ENCODE data around the gene CDKN2B-AS1. TPM values are rescaled to one million over a fixed set of nuclear protein-coding genes. Genes with fewer than 3 reads are reported as not detected.

The CDKN2B-AS1 gene
- total and polyA plus RNA-seq, 2 donors from 2014 or later: 0.82 TPM; not detected in 1

DNA sequence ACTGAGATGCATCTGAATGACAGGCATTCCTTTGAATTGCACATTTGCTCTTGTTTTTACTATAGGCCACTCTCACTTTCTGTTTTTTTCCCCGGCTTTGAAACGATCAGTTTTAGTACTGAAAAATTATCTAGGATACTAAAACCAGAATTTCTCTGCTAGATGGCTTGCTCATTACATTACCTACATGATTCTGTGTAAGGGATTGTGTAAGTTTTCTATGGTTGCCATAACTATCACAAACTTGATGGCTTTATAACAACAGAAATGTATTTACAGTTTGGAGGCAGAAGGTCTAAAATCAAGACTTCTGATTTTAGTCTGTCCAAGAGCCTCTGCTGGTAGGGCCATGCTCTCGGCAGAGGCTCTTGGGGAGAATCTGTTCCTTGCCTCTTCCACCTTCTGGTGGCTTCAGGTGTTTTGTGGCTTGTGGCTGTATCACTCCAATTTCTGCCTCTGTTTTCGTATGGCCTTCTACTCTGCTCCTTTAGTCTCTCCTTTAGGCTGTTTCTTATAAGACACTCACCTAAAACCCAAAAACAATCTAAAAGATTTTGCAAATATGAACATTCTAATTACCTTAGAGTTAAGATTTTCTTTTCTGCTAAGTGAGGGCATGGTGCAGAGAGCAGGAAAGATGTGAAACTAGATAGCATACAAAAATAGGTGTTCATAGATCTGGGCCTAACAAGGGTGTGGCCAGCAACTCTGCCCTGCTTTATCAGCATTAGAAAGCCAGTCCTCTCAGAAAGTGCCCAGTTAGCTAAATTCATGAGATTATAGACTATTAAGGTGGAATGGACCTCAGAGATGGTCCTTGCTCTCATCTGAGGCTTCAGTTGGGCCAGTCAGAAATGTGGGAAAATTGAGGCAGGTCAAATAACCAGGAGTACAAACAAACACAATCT, 107.8 kb downstream of the CDKN2B-AS1 start:
- intact Hi-C loops (cut with DNase I): no loop called here
- no peak for TF ChIP-seq CTCF (IDR thresholded peaks at IDR 0.05; ENCODE audit: borderline replicate concordance, extremely low read depth, insufficient read depth)
- H3K36me3 ChIP-seq (ENCODE audit: control insufficient read depth in 2 of 3, insufficient read depth in 3 of 3, low read length in 3 of 3): no peaks in the 10 kb centered on the region
- no peaks in the 10 kb centered on the region for H3K27me3 ChIP-seq (ENCODE audit: control insufficient read depth, insufficient read depth, low read length)
- H3K4me1 ChIP-seq (ENCODE audit: control insufficient read depth in 2 of 3, insufficient read depth in 2 of 3, low read depth in 1 of 3, low read length in 3 of 3): no peaks in the 10 kb centered on the region
- H3K9ac ChIP-seq (ENCODE audit: low read length in 3 of 3): no peak overlapping the region
- H3K27ac ChIP-seq (ENCODE audit: low read depth in 2 of 2, low read length in 2 of 2): no peak overlapping the region
- no peak for FAIRE-seq
- DNase-seq: no peak
- H3K9me3 ChIP-seq (ENCODE audit: control insufficient read depth in 2 of 3, insufficient read depth in 1 of 3, low read length in 3 of 3): no peaks in the 10 kb centered on the region
- H3K4me3 ChIP-seq (ENCODE audit: low read length in 3 of 3): no peak overlapping the region

GRCh38 chr9:22103685-22104575, 109.3 kb downstream of the CDKN2B-AS1 start:
- FAIRE-seq: no peak
- H3K36me3 ChIP-seq (ENCODE audit: control insufficient read depth in 2 of 3, insufficient read depth in 3 of 3, low read length in 3 of 3): no peaks in the 10 kb centered on the region
- no peak overlapping the region for H3K27ac ChIP-seq (ENCODE audit: low read depth in 2 of 2, low read length in 2 of 2)
- H3K4me1 ChIP-seq (ENCODE audit: control insufficient read depth in 2 of 3, insufficient read depth in 2 of 3, low read depth in 1 of 3, low read length in 3 of 3): no peaks in the 10 kb centered on the region
- no peak overlapping the region for H3K9ac ChIP-seq (ENCODE audit: low read length in 3 of 3)
- intact Hi-C loops (cut with DNase I): no loop called here
- H3K4me3 ChIP-seq (ENCODE audit: low read length in 3 of 3): no peak overlapping the region
- no peak for TF ChIP-seq CTCF (IDR thresholded peaks at IDR 0.05; ENCODE audit: borderline replicate concordance, extremely low read depth, insufficient read depth)
- H3K9me3 ChIP-seq (ENCODE audit: control insufficient read depth in 2 of 3, insufficient read depth in 1 of 3, low read length in 3 of 3): no peaks in the 10 kb centered on the region
- H3K27me3 ChIP-seq (ENCODE audit: control insufficient read depth, insufficient read depth, low read length): no peaks in the 10 kb centered on the region
- no peak for DNase-seq

DNA sequence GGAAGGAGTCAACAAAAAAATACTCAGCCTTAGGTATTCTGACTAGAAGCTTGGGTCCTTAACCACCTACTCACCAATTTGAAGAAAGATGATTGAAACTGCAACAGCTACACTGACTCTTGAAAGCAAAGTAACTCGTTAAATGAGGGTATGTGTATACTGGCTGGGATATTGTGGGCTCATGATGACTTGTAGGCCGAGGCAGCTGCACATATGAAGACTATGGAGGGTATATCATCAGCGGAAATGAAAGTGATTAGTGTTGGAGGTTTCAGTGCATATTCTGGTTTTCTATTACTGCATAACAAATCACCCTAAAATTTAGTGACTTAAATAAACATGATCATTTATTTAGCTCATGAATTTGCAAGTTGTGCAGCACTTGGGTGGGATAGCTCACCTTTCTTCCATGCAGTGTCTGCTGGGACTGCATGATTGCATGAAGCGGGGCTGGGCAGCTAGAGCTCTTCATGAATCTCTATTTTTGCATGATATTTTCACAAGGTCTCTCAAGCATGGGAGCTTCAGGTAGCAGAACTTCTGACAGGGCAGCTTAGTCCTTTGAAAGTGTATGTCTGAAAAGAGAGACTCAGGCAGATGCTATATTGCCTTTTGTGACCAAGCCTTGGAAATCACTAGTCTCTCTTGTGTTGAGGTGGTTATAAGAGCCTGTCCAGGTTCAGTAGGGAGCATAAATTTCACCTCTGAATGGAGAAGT, 110.6 kb downstream of the CDKN2B-AS1 start:
- Histone ChIP-seq H3K9ac (ENCODE audit: low read length in 3 of 3) (no peak overlapping the region), H3K4me1 (ENCODE audit: control insufficient read depth in 2 of 3, insufficient read depth in 2 of 3, low read depth in 1 of 3, low read length in 3 of 3) (no peaks in the 10 kb centered on the region), H3K27ac (ENCODE audit: low read depth in 2 of 2, low read length in 2 of 2) (no peak overlapping the region), H3K9me3 (ENCODE audit: control insufficient read depth in 2 of 3, insufficient read depth in 1 of 3, low read length in 3 of 3) (no peaks in the 10 kb centered on the region), H3K36me3 (ENCODE audit: control insufficient read depth in 2 of 3, insufficient read depth in 3 of 3, low read length in 3 of 3) (no peaks in the 10 kb centered on the region), H3K27me3 (ENCODE audit: control insufficient read depth, insufficient read depth, low read length) (no peaks in the 10 kb centered on the region), H3K4me3 (ENCODE audit: low read length in 3 of 3) (no peak overlapping the region)
- DNase-seq: no peak
- intact Hi-C loops (cut with DNase I): no loop called here
- FAIRE-seq: no peak
- no peak for TF ChIP-seq CTCF (IDR thresholded peaks at IDR 0.05; ENCODE audit: borderline replicate concordance, extremely low read depth, insufficient read depth)

All from kidney (tissue), 14 donors.